HEK293 (cell line): Measurements from ENCODE around the gene SS18L1.
A peak's percentile ranks its signal among the peaks of the same experiment; 100 is the strongest.

Experiments
- GLIS2 ChIP-seq: fragments of 450-650 bp; formaldehyde crosslinking; IDR thresholded peaks from 2 replicates; pipeline ENCODE4 v1.5.1; 2016; ENCODE audit warnings: missing biosample characterization, missing genetic modification characterization
- KLF16 ChIP-seq: fragments of 450-650 bp; formaldehyde crosslinking; IDR thresholded peaks from 2 replicates; pipeline ENCODE4 v1.5.1; 2017; ENCODE audit warnings: missing biosample characterization, missing genetic modification characterization
- KLF8 ChIP-seq: fragments of 450-650 bp; formaldehyde crosslinking; IDR thresholded peaks from 2 replicates; pipeline ENCODE4 v1.5.1; 2016; ENCODE audit warnings: missing biosample characterization, missing genetic modification characterization
- OSR2 ChIP-seq: fragments of 450-650 bp; formaldehyde crosslinking; IDR thresholded peaks from 2 replicates; pipeline ENCODE4 v1.5.1; 2016; ENCODE audit warnings: missing biosample characterization, missing genetic modification characterization
- PRDM1 ChIP-seq: fragments of 450-650 bp; formaldehyde crosslinking; IDR thresholded peaks from 2 replicates; pipeline ENCODE4; 2016; ENCODE audit warnings: missing biosample characterization, missing genetic modification characterization
- PRDM2 ChIP-seq: fragments of 450-650 bp; formaldehyde crosslinking; IDR thresholded peaks from 2 replicates; pipeline ENCODE4 v1.5.1; 2016; ENCODE audit warnings: missing biosample characterization, missing genetic modification characterization, borderline replicate concordance
- RBAK ChIP-seq: fragments of 450-650 bp; formaldehyde crosslinking; IDR thresholded peaks from 2 replicates; pipeline ENCODE4 v1.5.1; 2016; ENCODE audit warnings: missing biosample characterization, missing genetic modification characterization
- REPIN1 ChIP-seq: fragments of 450-650 bp; formaldehyde crosslinking; IDR thresholded peaks from 2 replicates; pipeline ENCODE4 v1.5.1; 2017; ENCODE audit warnings: missing biosample characterization, missing genetic modification characterization, low read depth
- SCRT1 ChIP-seq: fragments of 450-650 bp; formaldehyde crosslinking; IDR thresholded peaks from 2 replicates; pipeline ENCODE4 v1.5.1; 2016; ENCODE audit warnings: missing biosample characterization, missing genetic modification characterization, borderline replicate concordance
- ZBTB21 ChIP-seq: fragments of 450-650 bp; formaldehyde crosslinking; IDR thresholded peaks from 2 replicates; pipeline ENCODE4 v1.5.1; 2017; ENCODE audit warnings: missing biosample characterization, missing genetic modification characterization
- ZBTB48 ChIP-seq: fragments of 450-650 bp; formaldehyde crosslinking; IDR thresholded peaks from 2 replicates; pipeline ENCODE4 v1.5.1; 2016; ENCODE audit warnings: missing biosample characterization, missing genetic modification characterization
- ZBTB7A ChIP-seq: fragments of 450-650 bp; formaldehyde crosslinking; IDR thresholded peaks from 2 replicates; pipeline ENCODE4 v1.5.1; 2016; ENCODE audit warnings: low read depth, missing biosample characterization, missing genetic modification characterization
- ZNF133 ChIP-seq: fragments of 450-650 bp; formaldehyde crosslinking; IDR thresholded peaks from 2 replicates; pipeline ENCODE4 v1.5.1; 2016; ENCODE audit warnings: missing biosample characterization, missing genetic modification characterization
- ZNF24 ChIP-seq: fragments of 450-650 bp; formaldehyde crosslinking; IDR thresholded peaks from 2 replicates; pipeline ENCODE4 v1.5.1; 2016; ENCODE audit warnings: missing biosample characterization, missing genetic modification characterization
- ZNF26 ChIP-seq: fragments of 450-650 bp; formaldehyde crosslinking; IDR thresholded peaks from 2 replicates; pipeline ENCODE4 v1.5.1; 2016; ENCODE audit warnings: missing biosample characterization, missing genetic modification characterization
- ZNF366 ChIP-seq: fragments of 450-650 bp; formaldehyde crosslinking; conservative IDR thresholded peaks from 2 replicates; pipeline ENCODE4 v1.5.1; 2016; ENCODE audit warnings: missing biosample characterization, missing genetic modification characterization
- ZNF585B ChIP-seq: fragments of 450-650 bp; formaldehyde crosslinking; IDR thresholded peaks from 2 replicates; pipeline ENCODE4 v1.5.1; 2016; ENCODE audit warnings: missing biosample characterization, missing genetic modification characterization
- ZNF610 ChIP-seq: fragments of 450-650 bp; formaldehyde crosslinking; IDR thresholded peaks from 2 replicates; pipeline ENCODE4 v1.5.1; 2016; ENCODE audit warnings: missing biosample characterization, missing genetic modification characterization, borderline replicate concordance
- ZNF639 ChIP-seq: fragments of 450-650 bp; formaldehyde crosslinking; IDR thresholded peaks from 2 replicates; pipeline ENCODE4 v1.5.1; 2016; ENCODE audit warnings: missing biosample characterization, missing genetic modification characterization
- ZNF701 ChIP-seq: fragments of 450-650 bp; formaldehyde crosslinking; IDR thresholded peaks from 2 replicates; pipeline ENCODE4 v1.5.1; 2016; ENCODE audit warnings: missing biosample characterization, missing genetic modification characterization
- ZNF785 ChIP-seq: fragments of 450-650 bp; formaldehyde crosslinking; IDR thresholded peaks from 2 replicates; pipeline ENCODE4 v1.5.1; 2016; ENCODE audit warnings: missing biosample characterization, missing genetic modification characterization
- ZSCAN16 ChIP-seq: fragments of 450-650 bp; formaldehyde crosslinking; IDR thresholded peaks from 2 replicates; pipeline ENCODE4 v1.5.1; 2016; ENCODE audit warnings: missing biosample characterization, missing genetic modification characterization
- ZSCAN18 ChIP-seq: fragments of 450-650 bp; formaldehyde crosslinking; IDR thresholded peaks from 2 replicates; pipeline ENCODE4 v1.5.1; 2016; ENCODE audit warnings: missing biosample characterization, missing genetic modification characterization
- ZSCAN5A ChIP-seq: fragments of 450-650 bp; formaldehyde crosslinking; IDR thresholded peaks from 2 replicates; pipeline ENCODE4 v1.5.1; 2016; ENCODE audit warnings: missing biosample characterization, missing genetic modification characterization

SS18L1 gene

GRCh38 chr20:62182469-62183425 is 39.2 kb downstream of the SS18L1 start, which contains the start of gene MTG2 (continued):
- TF ChIP-seq ZNF639 (0 out of 2 replicates have a peak, but pooled peaks have one; percentile 30), GLIS2 (tag by site-specific recombination) (peak; percentile 47; the same call in 1 of the 2 replicates), KLF16 (tag by site-specific recombination) (peak; percentile 74), ZNF133 (no peak), ZNF26 (no peak), ZNF610 (tag by site-specific recombination) (peak; percentile 83), REPIN1 (tag by site-specific recombination) (no peak), ZBTB7A (tag by site-specific recombination) (0 out of 2 replicates have a peak, but pooled peaks have one; percentile 18), RBAK (no peak), ZSCAN18 (tag by site-specific recombination) (no peak), ZNF701 (tag by site-specific recombination) (no peak), ZNF785 (tag by site-specific recombination) (no peak), PRDM1 (no peak), KLF8 (tag by site-specific recombination) (peak; percentile 3; the same call in 1 of the 2 replicates), SCRT1 (tag by site-specific recombination) (no peak), ZBTB21 (peak; percentile 66; the same call in 1 of the 2 replicates), ZSCAN16 (tag by site-specific recombination) (no peak; the same call in 1 of the 2 replicates), ZSCAN5A (tag by site-specific recombination) (no peak), ZNF585B (tag by site-specific recombination) (no peak), ZBTB48 (tag by site-specific recombination) (peak; percentile 70), OSR2 (tag by site-specific recombination) (peak; percentile 91), ZNF366 (tag by site-specific recombination) (peak; percentile 95), ZNF24 (0 out of 2 replicates have a peak, but pooled peaks have one; percentile 62), PRDM2 (tag by site-specific recombination) (no peak)
